ENCODE measurements around the gene ZNF107.

DNA sequence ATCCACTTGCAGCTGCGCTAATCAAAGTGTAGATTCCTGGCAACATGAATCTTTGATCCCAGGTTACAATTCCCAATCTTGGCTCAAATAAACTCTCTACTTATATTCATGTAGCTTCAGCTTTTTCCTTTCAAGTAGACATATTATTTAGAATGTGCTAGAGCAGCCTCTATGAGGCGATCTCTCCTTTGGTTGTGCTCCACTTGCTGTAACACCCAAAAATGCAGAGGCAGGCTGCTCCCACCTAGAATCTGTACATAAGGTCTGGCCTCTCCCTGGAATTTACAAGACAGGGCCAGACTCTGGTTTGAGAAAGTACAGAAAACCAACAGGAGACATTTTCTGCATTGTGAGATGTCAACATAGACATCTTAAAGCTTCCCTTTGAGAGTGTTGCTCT is 23.1 kb downstream of the ZNF107 start:
- TF ChIP-seq, protein P1, sequence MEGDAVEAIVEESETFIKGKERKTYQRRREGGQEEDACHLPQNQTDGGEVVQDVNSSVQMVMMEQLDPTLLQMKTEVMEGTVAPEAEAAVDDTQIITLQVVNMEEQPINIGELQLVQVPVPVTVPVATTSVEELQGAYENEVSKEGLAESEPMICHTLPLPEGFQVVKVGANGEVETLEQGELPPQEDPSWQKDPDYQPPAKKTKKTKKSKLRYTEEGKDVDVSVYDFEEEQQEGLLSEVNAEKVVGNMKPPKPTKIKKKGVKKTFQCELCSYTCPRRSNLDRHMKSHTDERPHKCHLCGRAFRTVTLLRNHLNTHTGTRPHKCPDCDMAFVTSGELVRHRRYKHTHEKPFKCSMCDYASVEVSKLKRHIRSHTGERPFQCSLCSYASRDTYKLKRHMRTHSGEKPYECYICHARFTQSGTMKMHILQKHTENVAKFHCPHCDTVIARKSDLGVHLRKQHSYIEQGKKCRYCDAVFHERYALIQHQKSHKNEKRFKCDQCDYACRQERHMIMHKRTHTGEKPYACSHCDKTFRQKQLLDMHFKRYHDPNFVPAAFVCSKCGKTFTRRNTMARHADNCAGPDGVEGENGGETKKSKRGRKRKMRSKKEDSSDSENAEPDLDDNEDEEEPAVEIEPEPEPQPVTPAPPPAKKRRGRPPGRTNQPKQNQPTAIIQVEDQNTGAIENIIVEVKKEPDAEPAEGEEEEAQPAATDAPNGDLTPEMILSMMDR (IDR thresholded peaks at IDR 0.05; ENCODE audit: low read depth, low read length, poor library complexity, severe bottlenecking) = no peak
- no peak for TF ChIP-seq EZH2phosphoT487 (IDR thresholded peaks at IDR 0.05; ENCODE audit: borderline replicate concordance, low read length)

All from DOHH2 (cell line).